ENCODE results near the gene FOXP1.

FOXP1 gene

DNA sequence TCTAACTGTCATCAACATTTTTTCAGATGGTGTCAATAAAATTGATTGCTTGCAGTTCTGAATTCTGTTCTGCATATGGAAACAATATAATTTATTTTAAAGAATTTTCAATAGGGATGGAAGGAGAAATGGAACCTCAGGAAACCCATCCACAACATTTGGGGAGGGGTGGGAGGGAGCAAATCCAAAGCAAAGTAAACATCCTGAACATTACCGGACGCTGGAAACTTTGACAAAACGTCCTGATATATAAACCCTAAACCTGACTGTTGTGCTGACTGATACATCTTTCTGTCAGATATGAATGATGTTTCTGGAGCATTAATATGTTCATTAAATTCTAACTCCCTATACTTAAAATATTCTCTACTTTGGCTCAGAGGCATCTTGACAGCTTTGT lies 479.0 kb downstream of the FOXP1 start:
- Mint-ChIP-seq H3K4me3 (peak overlapping the region; percentile 46), H3K36me3 (peaks cover 52% of the 10 kb centered on the region), H3K27ac (peak overlapping the region; percentile 95), H3K4me1 (ENCODE audit: low read depth) (peaks cover 94% of the 10 kb centered on the region), H3K27me3 (no peaks in the 10 kb centered on the region), H3K9me3 (ENCODE audit: low read depth) (no peaks in the 10 kb centered on the region)

DNA sequence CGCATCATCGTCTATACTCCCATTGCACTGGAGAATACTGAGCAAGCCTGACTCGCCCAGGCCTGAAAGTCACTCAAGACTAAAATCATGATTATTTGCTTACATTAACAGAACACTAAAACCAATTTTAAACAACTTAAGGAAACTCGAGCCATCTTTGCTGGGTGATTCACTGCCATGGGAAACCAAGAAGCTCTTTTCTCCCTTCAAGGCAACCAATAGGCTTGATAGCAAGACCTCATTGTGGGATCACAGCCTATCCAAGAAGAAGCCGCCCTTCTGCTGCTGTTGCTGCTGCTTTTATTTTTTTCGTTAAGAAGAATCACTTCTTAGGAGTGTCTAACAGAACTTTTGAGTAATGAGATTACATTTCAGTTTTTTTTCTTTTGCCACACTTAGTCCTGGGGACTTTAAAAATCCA lies 479.4 kb downstream of the FOXP1 start:
- peaks cover 93% of the 10 kb centered on the region for H3K4me1 Mint-ChIP-seq (ENCODE audit: low read depth)
- H3K27ac Mint-ChIP-seq: peak overlapping the region; percentile 93
- no peaks in the 10 kb centered on the region for H3K27me3 Mint-ChIP-seq
- H3K36me3 Mint-ChIP-seq: peaks cover 49% of the 10 kb centered on the region
- H3K9me3 Mint-ChIP-seq (ENCODE audit: low read depth): no peaks in the 10 kb centered on the region
- peak overlapping the region; percentile 58 for H3K4me3 Mint-ChIP-seq

DNA sequence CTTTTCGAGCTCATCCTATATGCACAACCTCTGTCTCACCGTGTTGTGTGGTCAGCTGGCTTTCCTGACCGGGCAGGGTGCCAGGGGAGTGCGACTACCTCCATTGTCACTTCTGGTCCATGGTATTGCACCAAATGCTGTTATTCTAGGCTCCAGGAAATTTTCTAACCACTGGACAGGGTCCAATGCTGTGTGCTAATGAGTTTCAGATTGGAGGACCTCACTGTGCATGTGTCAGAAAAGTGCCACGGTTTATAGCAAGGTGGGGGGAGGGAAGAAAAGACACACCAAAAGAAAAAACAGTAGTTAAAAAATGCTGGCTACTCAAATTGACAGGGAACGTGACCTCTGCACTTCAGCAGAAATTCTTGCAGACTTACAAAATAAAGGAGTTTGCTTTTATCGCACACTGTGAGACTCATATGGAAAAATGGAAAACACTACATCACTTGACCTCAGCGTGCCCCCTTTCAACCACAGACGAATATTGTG lies 480.1 kb downstream of the FOXP1 start:
- Mint-ChIP-seq H3K4me1 (ENCODE audit: low read depth) (peaks cover 92% of the 10 kb centered on the region), H3K9me3 (ENCODE audit: low read depth) (no peaks in the 10 kb centered on the region), H3K36me3 (peaks cover 47% of the 10 kb centered on the region), H3K4me3 (peak overlapping the region; percentile 58), H3K27ac (peak overlapping the region; percentile 93), H3K27me3 (no peaks in the 10 kb centered on the region)

DNA sequence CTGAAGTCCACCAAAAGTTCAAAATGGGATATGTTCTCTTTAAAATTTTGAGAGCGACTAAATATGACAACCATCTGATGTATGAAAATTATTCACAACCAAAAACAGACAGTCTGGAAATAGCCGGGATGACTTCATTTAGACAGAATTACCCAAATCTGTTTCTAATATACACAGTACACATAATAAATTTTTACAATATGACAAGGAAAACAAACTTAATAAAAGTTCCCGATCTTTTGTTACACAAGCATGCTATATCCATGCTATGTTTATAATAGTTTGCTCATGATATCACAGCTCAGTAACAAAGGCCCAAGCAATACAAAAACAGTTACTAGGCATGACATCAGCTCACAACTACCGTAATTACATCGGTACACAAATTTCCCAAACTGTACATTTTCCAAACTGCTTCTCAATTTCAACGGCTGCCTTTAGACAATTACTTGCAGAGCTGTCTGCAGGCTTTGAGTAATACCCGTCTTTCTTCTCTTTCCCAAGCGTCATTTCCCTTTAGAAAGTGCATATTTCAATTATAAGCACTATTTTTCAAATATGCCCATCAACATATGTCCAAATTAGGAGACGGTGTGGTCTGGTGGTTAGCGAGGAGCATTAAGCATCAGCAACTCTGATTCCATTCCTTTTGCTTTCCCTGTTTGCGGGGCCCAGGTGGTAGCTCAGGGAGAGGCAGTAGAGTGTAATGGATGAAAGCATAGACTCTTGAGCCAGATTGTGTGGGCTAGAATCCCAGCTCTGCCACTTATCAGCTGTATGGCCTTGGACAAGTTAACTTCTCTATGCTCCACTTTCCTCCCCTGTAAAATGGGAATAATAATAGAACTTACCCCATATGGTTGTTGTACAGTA lies 481.2 kb downstream of the FOXP1 start:
- H3K27ac Mint-ChIP-seq: peak overlapping the region; percentile 99
- H3K9me3 Mint-ChIP-seq (ENCODE audit: low read depth): no peaks in the 10 kb centered on the region
- H3K36me3 Mint-ChIP-seq: peaks cover 44% of the 10 kb centered on the region
- peak overlapping the region; percentile 83 for H3K4me3 Mint-ChIP-seq
- peaks cover 92% of the 10 kb centered on the region for H3K4me1 Mint-ChIP-seq (ENCODE audit: low read depth)
- no peaks in the 10 kb centered on the region for H3K27me3 Mint-ChIP-seq

DNA sequence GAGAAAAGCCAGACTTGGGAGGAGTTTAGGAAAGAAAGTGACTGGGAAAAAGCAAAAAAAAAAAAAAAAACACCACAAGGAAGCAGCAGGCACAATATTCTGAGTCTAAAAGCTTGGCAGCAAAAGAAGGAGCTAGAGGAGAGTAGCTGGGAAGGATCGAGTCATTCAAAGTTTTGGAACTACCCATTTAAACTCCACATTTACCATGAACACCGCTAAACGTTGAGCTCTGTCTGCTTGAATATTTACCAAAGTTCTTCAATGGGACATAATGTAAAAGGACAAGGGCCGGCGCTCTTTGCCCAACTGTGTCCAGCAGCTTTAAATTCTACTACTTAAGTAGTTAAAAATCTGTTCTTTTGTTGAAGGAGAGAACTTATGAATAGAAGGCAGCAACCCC lies 481.9 kb downstream of the FOXP1 start:
- peak overlapping the region; percentile 99 for H3K27ac Mint-ChIP-seq
- no peaks in the 10 kb centered on the region for H3K9me3 Mint-ChIP-seq (ENCODE audit: low read depth)
- peaks cover 94% of the 10 kb centered on the region for H3K4me1 Mint-ChIP-seq (ENCODE audit: low read depth)
- H3K27me3 Mint-ChIP-seq: no peaks in the 10 kb centered on the region
- H3K36me3 Mint-ChIP-seq: peaks cover 49% of the 10 kb centered on the region
- peak overlapping the region; percentile 83 for H3K4me3 Mint-ChIP-seq

DNA sequence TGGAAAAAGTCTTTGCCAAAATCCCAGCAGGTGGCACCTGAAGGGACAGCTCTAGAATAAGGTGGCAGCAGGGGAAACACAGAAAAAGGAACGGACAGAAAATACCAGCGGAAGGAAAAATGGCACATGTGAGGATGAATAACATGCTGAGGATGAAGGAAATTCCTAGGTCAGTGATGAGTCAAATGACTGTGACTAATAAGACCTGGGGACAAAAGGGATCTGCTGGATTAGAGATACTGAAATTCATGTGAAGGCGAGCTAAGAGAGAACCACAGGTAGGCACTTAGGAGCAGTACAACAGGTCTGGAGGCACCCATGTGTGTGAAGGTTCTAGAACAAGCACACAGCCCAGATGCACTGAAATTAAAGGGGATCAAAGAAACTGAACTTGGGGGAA lies 482.5 kb downstream of the FOXP1 start:
- Mint-ChIP-seq H3K36me3 (peaks cover 51% of the 10 kb centered on the region), H3K9me3 (ENCODE audit: low read depth) (no peaks in the 10 kb centered on the region), H3K4me1 (ENCODE audit: low read depth) (peaks cover 95% of the 10 kb centered on the region), H3K27ac (peak overlapping the region; percentile 99), H3K4me3 (peak overlapping the region; percentile 83), H3K27me3 (no peaks in the 10 kb centered on the region)

DNA sequence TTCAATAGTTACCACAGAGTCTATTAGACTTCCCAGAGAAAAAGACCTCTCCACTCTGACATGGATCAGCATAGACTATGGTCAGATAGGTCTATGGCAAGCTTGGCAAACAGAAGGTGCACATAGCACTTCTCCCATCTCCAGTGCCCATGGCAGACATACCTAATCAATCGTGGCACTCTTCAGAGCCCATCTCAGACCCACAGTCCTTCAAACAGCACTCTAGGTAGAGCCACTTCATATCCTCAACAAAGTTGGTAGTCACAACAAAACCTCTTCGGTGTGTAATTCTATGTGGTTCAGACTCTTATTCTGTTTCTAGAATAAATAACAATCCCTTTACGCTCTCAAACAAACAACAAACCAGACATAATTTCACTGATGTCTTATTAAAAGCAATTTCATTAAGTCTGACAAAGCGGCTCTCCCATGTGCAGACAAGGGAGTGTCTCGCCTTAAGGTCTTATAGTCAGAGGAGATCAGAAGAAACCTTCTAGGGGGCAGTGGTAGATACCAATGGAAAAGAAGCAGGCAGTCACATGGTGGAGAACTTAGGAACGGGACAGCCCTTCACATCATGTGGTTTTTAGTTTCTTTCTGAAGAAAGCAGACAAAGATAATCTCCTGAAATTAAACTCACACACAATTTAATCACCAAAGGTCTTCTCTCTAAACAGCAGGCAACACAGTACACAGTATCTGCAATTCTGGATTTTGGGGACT lies 483.4 kb downstream of the FOXP1 start:
- Mint-ChIP-seq H3K4me3 (peak overlapping the region; percentile 83), H3K36me3 (peaks cover 47% of the 10 kb centered on the region), H3K27me3 (no peaks in the 10 kb centered on the region), H3K27ac (peak overlapping the region; percentile 99), H3K9me3 (ENCODE audit: low read depth) (no peaks in the 10 kb centered on the region), H3K4me1 (ENCODE audit: low read depth) (peaks cover 95% of the 10 kb centered on the region)

DNA sequence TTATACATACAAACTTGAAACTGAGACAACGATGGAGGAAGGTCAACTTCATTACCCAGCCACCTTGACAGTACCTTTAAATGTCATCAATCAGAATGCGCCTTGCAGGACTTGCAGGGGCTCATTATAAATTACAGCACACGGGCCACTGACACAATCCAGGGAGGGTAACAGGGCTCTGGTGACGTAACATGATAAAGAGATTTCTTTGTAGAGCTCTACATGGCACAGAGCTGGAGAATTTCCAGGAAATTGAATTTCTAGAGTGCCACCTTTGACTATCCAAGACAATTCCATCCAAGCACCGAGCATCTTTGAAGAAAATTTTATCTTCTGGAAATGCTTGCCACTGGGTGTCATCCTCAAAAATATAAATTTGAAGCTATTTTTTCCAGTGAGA lies 486.0 kb downstream of the FOXP1 start:
- Mint-ChIP-seq H3K4me1 (ENCODE audit: low read depth) (peaks cover 93% of the 10 kb centered on the region), H3K36me3 (peaks cover 43% of the 10 kb centered on the region), H3K4me3 (peak overlapping the region; percentile 17), H3K27me3 (no peaks in the 10 kb centered on the region), H3K9me3 (ENCODE audit: low read depth) (no peaks in the 10 kb centered on the region), H3K27ac (peak overlapping the region; percentile 99)

DNA sequence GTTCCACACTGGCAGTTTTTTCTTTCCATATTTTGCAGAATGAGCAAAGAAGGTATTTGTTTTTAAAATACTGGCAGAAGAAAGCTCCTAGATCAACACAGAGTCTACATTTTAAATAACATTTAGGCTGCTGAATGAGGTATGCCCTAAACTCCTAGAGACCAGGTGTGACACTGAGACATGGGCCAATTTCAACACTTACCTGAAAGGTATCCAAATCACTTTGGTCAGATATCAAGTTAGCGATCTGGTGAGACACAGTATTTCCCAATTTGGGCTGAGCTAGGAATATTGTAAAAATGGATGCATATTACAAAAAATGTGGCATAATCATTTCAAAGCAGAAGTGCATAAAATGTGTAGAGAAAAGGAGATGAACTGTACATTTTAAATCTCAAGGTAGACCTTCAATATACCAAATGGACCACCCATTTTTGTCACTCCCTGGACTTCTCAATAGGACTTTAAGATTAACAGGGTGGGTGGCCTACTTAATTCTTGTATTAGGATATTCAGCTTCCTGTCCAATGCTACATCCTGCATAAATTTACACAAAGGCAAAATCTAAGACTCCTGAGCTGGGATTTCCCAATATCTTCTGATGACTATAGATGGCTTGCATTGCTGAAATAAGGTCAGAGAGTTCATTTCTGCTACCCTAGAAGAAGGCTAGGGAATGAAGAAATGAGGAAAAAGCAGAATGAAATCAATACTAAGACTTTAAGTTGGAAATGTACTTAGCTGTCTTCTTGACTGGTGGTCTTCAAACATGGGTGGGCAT lies 487.8 kb downstream of the FOXP1 start:
- peaks cover 35% of the 10 kb centered on the region for H3K36me3 Mint-ChIP-seq
- peaks cover 89% of the 10 kb centered on the region for H3K4me1 Mint-ChIP-seq (ENCODE audit: low read depth)

DNA sequence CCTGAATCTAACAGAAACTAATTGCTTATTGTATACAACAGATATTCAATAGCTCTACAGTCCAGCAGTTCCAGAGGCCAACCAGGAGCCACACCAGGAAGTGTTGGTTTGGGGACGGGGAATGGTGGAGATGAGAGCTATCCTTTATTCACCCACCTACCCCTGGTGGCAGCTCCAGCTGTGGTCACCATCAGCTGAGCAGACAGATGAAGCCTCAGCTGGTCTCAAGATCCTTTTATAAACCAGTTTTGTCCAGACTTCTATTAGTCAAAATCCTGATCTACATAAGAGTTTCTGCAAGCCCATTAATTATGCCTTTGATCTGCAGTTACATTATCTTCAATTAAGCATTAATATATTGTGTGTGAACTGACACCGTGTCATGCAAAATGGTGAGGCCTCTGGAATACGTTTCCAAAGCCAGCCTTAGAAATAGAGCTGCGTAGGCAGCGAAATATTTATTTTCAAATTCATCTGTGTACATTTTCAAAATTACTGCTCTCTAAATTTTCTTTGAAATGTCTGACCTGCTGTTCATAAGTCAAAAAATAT lies 488.8 kb downstream of the FOXP1 start:
- Mint-ChIP-seq H3K27me3 (no peaks in the 10 kb centered on the region), H3K36me3 (peaks cover 34% of the 10 kb centered on the region), H3K4me3 (no peak overlapping the region), H3K4me1 (ENCODE audit: low read depth) (peaks cover 89% of the 10 kb centered on the region), H3K9me3 (ENCODE audit: low read depth) (no peaks in the 10 kb centered on the region), H3K27ac (peak overlapping the region; percentile 99)

More for the DNA sequence above, 487.8 kb downstream of the FOXP1 start:
- Mint-ChIP-seq H3K27ac (peak overlapping the region; percentile 99), H3K9me3 (ENCODE audit: low read depth) (no peaks in the 10 kb centered on the region), H3K27me3 (no peaks in the 10 kb centered on the region), H3K4me3 (peak overlapping the region; percentile 9)

DNA sequence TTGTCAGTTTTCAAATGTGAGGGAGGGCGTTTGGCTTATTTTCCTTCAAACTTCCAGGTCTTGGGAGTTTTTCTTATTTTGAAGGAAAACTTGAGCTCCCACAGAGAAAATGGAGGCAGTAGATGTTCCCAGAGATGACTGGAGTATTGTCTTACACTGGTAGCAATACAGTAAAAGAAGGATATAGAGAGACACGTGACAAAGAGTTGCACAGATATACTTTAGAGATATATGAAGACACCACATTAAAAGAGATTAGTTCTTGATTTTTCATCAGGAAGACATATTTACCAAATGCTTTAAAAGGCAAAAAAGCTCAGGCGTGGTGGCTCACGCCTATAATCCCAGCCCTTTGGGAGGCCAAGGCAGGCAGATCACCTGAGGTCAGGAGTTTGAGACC lies 490.9 kb downstream of the FOXP1 start:
- peaks cover 37% of the 10 kb centered on the region for H3K36me3 Mint-ChIP-seq
- H3K4me1 Mint-ChIP-seq (ENCODE audit: low read depth): peaks cover 91% of the 10 kb centered on the region
- peak overlapping the region; percentile 48 for H3K4me3 Mint-ChIP-seq
- peak overlapping the region; percentile 93 for H3K27ac Mint-ChIP-seq
- no peaks in the 10 kb centered on the region for H3K27me3 Mint-ChIP-seq
- no peaks in the 10 kb centered on the region for H3K9me3 Mint-ChIP-seq (ENCODE audit: low read depth)

DNA sequence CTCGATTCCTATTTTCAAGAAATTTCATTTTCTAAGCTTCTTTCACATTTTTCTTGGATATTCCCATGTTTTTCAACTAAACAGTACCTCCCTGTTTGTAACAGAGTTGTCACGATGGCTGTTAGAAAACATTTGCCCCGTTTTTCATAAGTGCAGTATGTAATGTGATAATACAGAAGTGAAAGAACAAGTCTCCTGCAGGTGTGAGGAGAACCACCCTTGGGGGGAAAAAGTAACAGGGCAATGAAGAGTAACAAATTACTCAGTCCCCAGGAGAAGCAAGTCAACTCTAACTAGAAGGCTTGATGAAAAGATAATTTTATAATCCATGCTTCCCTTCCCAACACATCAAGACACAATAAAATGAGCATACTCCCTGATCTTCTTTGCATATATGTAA lies 493.3 kb downstream of the FOXP1 start:
- Mint-ChIP-seq H3K27me3 (no peaks in the 10 kb centered on the region), H3K27ac (peak overlapping the region; percentile 98), H3K4me1 (ENCODE audit: low read depth) (peaks cover 86% of the 10 kb centered on the region), H3K4me3 (peak overlapping the region; percentile 63), H3K36me3 (peaks cover 29% of the 10 kb centered on the region), H3K9me3 (ENCODE audit: low read depth) (no peaks in the 10 kb centered on the region)

DNA sequence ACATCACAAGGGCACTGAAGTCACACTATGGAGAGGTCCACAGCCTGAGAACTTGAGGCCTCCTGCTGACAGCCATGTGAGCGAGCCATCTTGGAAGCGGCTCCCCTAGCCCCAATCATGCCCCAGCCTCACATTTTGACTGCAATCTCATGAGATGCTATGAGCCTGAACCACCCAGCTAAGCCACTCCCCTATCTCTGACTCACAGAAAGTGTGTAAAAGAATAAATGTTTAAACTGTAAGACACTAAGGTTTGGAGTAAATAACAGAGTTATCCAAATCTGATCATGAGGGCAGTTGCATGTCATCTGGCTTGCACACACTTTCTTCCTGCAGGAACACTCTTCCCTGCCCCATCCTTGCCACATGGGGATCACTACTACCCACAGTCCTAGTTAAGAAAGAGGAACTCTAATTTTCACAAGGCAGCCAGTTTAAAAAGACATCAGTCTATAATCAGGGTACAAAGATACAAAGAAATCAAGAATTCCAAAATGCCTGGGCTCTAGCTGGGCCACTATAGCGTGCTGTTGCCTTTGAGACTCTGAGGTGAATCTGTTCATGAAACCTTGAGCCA lies 494.2 kb downstream of the FOXP1 start:
- Mint-ChIP-seq H3K27me3 (no peaks in the 10 kb centered on the region), H3K36me3 (peaks cover 25% of the 10 kb centered on the region), H3K4me1 (ENCODE audit: low read depth) (peaks cover 86% of the 10 kb centered on the region), H3K9me3 (ENCODE audit: low read depth) (no peaks in the 10 kb centered on the region), H3K27ac (peak overlapping the region; percentile 98), H3K4me3 (peak overlapping the region; percentile 64)

DNA sequence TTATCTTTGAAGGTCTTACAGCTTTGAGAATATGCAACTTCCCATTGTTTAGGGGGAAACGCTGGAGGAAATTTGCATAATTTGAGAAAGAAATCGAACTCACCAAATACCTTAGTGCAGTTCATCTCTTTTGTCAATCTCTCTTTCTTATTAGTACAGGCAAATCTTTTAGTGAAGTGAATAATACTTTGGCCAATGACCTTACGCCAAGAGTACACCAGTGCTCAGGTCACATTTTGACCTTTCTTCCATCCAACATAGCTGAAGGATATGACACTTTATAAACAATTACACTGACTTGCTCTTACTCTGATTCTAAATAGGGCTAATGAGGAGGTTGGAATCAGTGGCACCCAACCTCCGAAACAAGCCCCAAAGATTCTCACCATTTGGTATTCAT lies 494.8 kb downstream of the FOXP1 start:
- H3K4me3 Mint-ChIP-seq: peak overlapping the region; percentile 64
- peaks cover 25% of the 10 kb centered on the region for H3K36me3 Mint-ChIP-seq

More for the DNA sequence above, 494.8 kb downstream of the FOXP1 start:
- Mint-ChIP-seq H3K9me3 (ENCODE audit: low read depth) (no peaks in the 10 kb centered on the region), H3K27ac (peak overlapping the region; percentile 98), H3K4me1 (ENCODE audit: low read depth) (peaks cover 88% of the 10 kb centered on the region), H3K27me3 (no peaks in the 10 kb centered on the region)
